HG02759 (cell line): ENCODE measurements around the gene PLCL1.

ENCODE experiments used
- ATAC-seq: cut with Tn5 transposase; IDR thresholded peaks from one replicate; pipeline ENCODE4 v1.9.1; 2021; ENCODE audit warnings: mild to moderate bottlenecking, moderate library complexity; ENCODE audit not compliant: unreplicated experiment

PLCL1 gene

DNA sequence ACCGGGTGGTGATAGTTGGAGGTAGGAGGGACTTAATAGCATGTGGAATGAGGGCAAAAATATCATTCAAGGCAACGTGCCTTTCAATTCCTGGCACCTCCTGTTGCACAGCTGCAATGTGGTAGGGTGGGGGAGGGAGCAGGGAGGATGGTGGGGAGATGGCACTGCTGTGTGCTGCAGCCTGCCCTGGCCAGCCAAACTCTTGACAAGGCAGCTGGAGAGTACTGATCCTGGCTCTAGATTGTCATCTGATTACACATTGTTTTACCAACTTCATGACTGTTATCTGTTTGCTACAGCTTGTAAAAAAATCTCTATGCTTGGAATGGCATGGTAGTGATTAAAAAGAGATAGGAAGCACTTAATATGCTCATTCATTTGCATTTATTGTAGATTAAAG lies 47.7 kb downstream of the PLCL1 start:
- no peak for ATAC-seq

DNA sequence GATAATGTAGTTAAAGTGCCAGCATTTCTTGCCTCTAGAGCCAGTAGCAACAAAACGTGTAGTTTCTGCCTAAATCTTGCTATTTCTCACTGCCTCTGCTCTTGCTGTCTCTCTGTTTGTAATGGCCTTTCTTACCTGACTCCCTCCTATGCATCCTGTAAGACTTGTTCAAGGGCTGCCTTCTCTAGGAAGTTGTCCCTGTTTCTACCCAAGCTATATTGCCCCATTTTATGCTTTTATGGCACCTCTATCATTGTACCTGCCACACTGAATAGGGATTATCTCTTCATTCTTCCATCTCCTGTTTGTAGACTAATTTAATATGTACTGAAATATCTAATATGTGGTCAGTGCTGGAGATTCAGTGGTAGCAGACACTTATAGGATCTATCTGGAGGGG lies 49.2 kb downstream of the PLCL1 start:
- ATAC-seq: no peak

DNA sequence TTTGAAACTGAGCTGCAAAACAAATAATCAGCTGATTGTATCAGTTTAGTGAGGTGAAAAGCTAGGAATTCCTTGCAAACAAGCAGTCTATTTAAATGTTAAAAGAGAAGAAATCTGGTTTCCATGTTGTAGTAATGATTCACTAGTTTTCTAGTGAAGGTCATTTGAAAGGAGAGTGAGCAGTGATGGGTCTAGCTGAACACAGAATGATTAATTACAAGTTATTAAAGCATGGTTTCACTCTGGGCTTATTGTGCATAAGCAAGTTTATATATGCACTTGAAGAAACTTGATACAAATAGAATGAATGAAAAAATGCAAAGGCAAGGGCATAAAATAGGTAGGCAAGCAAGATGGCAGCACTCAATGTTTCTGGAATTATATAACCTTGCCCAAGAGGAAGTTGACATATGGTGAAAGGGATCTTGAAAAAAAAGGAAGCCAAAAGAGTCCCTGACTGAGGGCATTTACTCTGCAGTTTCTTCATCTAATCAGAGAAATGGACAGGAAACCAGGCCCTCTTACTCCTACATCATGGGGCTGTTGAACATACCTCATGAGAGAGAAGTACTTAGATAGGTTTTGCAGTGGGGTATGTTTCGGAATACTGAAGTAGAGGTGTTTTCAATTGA lies 53.2 kb downstream of the PLCL1 start:
- no peak for ATAC-seq

DNA sequence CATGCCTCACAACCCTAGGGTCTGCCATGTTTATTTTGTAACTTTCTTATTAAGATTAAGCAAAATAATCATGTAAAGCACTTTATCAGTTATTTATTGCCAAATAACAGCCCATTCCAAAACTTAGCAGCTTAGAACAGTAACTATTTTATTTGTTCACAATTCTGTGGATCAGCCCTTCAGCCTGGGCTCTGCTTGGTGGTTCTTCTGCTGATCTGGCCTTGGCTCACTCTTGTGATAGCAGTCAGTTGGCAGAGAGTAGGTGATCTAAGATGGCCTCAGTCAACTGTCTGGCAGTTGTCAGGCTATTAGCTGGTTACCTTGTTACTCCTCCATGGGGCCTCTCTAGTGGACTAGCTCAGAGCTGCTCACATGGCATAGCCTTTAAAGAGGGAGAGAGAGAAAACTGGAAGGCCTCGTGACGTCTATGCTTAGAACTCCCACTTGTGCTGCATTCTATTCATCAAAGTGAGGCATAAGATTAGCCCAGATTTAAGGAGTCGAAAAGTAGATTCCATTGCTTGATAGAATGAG lies 54.3 kb downstream of the PLCL1 start:
- ATAC-seq: no peak

DNA sequence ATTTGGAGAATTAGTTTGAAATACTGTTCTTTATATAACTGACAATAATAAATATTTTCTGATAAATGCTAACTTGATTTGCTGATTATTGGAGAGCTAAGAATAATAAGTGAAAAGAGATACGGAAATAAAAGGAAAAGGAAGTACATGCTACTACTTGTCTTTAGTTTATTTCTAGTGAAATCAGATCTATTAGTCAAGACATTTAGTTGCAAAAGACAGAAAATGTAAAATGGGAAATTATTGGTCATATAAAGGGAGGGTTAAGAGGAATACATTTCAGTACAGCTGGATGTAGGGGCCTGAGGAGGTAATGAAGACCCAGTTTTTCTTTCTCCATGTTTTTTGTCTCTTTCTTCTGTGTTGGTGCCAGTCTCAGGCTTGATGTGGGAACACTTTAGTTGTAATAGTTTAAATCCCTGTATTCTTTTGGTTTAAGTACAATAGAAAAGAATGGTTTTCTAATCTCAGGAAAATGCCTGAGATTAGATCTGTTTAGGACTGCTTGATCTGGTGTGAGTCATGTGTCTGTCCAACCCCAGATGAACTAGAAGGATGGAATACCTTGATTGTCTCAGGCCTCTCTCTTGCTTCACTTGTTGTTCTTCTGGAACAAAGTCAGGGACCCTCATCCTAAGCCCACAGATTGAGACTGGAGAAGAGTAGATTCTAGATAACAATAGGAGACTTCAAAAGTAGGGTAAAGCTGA lies 58.0 kb downstream of the PLCL1 start:
- no peak for ATAC-seq

DNA sequence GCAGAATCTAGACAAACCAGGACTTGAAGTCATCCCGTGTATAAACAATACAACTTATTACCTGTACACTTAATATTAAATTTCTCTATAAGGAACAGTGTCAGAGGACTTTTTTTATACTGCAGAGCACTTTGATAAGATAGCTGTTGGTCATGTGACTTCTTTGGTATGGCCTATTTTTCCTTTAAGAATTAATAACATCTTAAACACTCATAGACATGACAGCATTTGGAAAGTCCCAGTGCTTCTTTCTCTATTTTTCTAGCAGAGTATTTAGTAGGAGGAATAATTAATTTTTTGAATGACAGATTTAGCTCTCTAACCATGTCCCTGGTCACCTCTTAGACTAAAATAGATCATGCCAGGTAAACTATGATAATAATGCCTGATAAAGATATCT lies 59.4 kb downstream of the PLCL1 start:
- no peak for ATAC-seq

DNA sequence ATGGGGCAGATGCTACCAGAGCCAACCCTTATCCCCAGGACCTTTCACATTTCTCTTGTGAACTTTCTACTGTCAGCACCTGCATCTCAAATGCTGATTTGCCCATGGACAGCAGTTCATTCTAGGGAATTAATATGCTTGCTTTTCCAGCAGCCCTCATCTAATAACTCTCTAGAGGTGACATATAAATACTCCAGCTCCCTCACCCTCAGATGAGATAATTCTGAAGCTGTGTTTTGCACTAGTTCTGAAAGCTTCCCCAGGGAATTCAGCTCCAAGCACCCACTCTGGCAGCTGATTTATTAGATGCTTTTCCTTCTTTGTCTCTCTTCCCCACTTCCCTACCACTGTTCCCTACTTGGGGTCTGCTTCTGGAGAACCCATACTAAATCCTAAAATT lies 62.1 kb downstream of the PLCL1 start:
- ATAC-seq: no peak

DNA sequence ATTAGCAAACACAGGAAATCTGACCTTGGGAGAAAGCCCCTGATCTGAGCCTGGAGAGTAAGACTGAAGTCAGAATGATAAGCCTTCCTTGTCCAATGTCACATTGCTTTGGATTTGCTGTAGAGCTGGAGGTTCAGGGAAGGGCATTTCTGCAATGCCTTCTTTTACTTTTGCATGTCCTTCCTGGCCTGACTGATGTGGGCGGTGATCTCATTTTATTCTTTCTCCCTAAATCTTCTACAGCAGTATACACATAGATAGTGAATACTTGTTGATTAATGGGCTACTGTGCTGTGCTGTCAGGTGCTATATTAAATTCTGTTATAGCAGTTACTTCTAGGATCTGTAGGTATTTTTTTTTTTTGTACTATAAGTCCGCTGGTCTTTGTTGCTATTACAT lies 62.6 kb downstream of the PLCL1 start:
- no peak for ATAC-seq

DNA sequence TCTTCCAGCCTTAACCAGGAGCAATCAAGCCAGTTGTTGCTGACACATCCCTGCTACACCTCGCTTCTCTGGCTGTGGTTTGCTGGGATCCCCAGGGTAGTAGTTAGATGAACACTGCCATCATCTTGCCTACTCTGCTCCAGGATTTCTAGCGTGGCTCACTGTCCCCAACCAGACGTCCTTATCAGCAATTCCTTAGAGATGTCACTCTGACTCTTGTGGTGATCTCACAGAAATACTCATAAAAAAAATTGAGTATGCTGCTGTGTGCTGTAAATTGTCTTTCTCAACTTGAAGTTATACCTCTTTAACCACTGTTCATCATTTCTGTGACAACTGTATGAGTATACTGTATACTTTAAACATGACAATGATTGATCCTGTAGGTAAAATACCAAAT lies 63.2 kb downstream of the PLCL1 start:
- no peak for ATAC-seq

DNA sequence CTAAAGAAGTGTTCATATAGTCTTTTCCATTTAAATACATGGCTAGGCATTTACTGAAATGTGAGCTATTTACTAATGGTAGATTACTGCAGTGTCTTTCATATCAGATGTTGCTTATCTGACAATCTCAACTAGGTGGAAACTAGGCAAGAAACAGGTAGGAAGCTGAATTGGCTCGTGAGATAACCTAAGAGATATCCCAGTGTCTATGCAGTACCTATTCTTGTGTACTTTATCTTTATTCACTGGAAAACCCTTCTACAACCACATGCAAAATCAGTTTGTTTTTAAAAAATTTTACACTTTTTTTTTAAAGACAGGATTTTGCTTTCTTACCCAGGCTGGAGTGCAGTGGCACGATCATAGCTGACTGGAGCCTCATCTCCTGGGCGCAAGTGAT lies 63.8 kb downstream of the PLCL1 start:
- no peak for ATAC-seq

DNA sequence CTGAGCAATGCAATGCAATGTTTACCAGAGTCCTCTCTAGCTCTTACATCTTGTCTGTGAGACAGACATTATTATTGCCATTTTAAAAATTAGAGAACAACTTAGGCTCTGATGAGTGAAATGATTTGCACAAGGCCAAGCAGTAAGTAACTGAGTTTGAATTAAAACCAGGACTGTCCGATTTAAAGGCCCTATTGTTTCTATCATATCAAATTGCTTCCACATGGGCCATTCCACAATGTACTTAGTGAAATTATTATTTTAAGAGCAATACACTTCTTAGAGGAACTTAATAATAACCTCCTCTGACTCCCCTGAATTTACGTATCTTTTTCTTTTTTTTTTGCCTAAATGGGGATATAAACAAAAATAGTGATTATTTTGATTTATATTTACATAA lies 64.6 kb downstream of the PLCL1 start:
- ATAC-seq: no peak

DNA sequence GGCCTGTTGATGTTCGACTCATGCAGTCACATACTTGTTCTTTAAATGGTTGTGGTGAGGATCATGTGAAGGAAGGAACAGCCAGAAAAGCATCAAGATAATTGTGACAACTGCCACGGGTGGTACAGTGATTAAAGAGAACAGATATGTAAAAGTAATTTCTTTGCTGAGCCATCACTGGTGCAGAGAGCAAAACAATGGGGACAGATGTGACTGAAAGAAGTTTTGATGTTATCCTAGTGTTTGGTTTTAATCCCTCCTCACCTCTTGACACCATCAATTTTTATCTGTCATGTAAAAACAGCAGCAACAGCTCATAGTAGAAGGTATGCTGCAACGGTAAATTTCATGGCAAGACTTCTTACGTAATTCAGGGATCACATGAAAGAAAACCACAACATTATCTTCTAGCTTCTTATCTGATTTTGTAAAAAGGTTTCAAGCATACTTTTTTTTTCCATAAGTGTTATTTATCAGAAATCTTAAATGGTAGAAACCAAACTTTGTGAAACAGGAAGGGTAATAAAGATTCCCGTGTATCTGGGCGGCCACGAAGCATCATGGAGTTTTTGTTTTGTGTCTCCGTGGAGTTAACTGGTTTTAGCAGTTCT lies 65.2 kb downstream of the PLCL1 start:
- no peak for ATAC-seq

DNA sequence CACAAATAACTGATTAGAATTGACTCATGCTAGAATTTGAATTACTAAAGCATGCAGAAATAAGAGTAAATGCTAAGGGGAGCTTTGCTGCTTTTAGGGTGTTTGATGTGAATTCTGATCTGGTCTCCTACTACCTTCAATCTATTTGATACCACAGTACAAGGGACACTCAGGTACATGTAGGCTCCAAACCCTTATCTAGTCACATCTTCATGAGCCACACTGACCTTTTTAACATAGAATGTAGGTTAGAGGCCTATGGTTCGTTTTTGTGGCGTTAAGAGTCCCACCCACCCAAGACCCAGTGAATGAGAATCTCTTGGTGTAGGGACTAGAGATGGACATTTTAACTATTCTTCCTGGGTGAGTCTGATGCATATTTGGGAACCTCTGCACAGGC lies 65.7 kb downstream of the PLCL1 start:
- no peak for ATAC-seq

DNA sequence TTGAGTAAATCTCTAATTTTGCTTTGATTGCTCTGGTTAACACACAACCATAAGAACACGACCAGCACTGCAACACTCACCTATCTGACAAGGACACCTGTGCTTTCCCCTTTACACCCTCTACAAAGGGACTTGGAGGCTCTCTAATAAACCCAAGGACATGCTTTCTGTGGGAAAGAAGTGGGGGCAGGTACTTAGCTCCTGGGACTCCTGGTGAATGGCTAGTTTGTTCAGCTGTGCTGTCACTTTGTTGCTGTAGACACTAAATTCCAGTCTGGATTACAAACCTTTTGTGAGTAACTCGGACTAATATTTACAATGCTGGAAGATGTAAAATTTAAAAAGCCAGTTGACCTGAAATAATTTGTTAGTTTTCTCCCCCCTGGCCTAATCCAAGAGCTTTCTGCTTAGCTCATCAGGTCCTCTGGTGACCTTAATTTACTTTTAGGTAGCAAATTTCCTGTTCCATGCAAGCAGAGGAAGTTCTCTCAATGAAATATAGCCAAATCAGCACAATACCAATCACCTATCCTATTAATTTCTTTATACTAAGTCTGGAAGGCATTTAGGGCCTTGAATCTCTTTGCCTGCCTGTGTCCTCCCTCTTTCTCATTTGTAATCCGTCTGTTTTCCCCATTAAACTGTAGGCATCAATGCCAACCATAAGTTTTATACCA lies 67.5 kb downstream of the PLCL1 start:
- ATAC-seq: no peak

DNA sequence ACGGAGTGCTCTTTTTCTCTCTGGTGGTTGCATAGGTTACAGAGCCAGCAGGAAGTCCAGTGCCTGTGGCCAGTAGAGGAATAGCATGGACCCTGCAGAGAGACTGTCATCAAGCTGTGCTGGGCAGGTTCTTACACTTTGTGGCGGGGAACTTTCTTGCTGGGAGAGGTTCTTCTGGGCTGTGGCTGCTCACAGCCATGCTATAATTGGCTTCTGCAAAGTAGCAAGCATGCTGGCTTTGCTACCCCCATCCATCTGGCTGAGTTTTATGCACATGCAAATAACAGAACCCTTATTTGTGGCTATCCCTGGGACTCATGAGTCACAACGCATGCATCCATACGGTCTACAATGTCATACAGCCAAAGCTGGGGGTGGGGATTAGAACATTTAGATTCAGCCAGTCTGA lies 68.9 kb downstream of the PLCL1 start:
- no peak for ATAC-seq

DNA sequence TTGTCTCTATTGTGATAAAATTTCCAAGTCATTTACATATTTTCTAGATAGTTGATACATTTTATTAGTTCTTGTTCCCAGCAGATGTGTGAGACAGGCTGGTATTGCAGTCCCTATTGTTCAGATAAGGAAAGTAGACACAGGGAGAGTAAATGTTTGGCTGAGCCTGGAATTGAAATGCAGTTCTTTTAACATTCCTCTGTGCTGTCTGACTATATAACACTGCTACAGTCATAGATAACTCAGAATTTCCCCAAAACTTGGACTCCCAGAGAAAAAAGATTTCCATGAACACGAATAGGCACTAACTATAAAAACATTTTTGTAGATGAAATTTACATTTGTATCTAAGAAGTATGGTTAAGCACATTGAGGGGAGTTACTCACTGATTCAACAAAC lies 71.4 kb downstream of the PLCL1 start:
- no peak for ATAC-seq

DNA sequence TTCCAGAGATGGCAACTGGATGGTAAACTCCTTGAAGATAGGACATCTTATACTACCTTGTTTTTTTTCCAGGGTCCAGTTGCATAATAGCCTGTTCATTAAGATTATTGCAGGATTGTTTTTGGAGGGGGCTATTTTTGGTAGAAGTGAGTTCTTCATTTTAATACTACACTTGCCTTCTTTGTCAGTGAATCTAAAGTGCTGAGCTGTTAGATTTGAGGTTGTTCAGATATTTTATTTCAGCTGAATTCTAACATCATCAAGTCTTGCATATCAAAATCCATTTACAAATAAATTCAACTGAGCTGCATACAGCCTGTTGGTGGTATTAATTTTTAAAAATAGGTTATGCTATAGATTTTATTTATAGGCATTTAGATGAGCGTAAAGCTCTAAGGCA lies 72.1 kb downstream of the PLCL1 start:
- ATAC-seq: no peak

DNA sequence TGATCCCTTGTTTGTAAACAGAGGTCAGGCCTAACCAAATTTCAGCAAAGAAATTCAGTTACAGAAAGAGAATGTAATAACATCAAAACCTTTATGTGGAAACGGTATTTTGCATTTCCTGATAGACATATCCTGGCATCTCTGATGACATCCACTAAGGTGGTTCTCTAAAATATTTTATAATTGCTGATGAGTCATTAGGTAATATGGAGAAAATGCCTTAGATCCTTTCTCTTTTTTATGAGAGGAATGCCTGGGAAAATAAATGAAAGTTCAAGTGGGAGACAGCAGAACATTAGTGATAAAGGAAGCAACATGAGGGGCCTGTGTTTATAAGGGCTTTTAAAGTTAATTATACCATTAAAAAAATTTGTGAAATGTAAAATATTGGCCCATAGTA lies 72.6 kb downstream of the PLCL1 start:
- ATAC-seq: no peak

DNA sequence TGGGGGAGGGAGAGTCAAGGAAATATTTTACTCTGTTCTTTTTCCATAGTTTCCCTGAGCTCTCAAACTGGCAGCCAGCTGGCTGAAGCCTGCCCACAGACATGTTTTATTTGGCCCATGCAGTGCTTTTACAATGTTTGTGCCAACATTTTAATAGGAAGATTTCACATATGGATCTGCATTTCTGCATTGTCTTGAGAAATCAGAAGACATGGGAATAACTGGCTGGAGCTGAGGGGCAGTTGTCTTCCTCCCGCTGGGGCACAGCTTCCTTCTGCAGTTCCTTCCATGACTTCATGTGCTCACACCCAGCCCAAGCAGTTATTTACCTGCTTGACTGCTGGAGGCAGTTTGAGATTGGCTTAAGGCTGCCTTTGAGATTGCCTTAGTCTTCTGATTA lies 74.4 kb downstream of the PLCL1 start:
- ATAC-seq: no peak

DNA sequence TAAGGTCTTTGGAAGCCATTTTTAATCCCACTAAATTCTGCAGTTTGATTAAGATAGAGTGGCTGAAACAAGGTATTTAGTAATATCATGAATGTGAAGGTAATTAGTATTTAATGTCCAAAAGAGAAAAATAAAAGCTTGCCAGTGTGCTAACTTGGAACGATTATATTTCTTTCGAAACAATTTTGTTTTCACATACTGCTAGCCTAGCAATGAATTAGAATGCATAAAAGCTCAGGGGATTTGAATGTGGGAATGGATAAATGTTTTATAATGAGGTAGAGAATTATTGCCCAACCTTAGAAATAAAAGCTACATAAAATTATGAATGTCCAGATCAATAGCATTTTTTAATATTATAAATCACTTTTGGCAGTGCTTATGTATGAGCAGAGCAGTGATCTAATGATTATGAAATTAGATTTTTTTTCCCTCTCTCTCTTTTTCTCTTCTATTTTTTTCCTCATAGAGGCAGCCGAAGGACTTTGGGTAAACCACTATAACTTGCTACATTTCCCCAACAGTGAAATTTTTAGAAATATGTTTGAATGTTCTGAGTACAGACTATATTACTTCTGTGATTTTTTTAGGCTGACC lies 75.5 kb downstream of the PLCL1 start:
- ATAC-seq: no peak

DNA sequence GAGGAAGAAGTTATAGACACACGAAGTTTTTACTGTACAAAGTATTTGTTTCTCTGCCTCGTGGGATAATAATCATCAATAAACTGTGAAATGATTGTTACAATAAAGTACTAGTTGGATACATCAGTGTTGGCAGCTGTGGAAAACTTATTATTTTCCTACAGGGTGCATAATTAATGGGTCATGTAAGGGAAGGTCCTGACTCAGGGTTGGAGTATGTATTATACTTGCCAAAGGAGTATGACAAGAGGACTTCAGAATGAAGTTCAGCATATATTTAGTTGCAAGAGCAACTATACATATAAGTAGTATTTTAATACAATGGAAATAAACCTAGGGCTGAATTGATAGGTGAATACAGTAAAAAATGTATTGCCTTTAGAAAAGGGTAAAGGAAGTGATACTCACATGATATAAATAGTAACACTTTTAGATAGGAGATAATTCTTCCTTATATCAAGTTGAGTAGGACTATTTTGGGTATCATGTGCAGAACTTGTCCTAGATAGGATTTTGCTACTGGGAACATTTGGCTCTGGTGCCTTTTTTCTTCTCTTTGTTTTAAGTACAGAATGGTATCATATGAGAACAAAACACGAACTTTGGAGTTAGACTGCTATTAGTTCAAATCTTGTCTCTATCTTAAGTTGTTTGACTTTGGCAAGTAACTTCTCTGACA lies 79.1 kb downstream of the PLCL1 start:
- no peak for ATAC-seq
